Stimulated activated CD4-positive, alpha-beta T cell treated with anti-CD3 and anti-CD28 coated beads, TNF-alpha, amount 100 ng/mL, for 1 hour (primary cell): ENCODE measurements around the gene RNF227.

Source experiments
- DNase-seq, 3 donors: peaks; one replicate each; pipeline ENCODE4 v3.0.0-alpha.2; 2020; ENCODE audit warnings: low read depth in 3 of 3, low spot score in 1 of 3

Gene RNF227

GRCh38 chr17:7889166-7889955 lies 26.7 kb downstream of the RNF227 start:
- DNase-seq = no peak

- DNase-seq = peak in 1 of 3 donors; percentile 50
Observed at GRCh38 chr17:7888184-7888920, 27.7 kb downstream of the RNF227 start, which contains the start of gene CHD3. CHD3 (plus strand) TSS chr17:7888789; CDS start chr17:7889001, 212 bp downstream.

GRCh38 chr17:7887482-7888183 lies 28.5 kb downstream of the RNF227 start:
- DNase-seq = peak; percentile 72 to 80 (median 79)

- DNase-seq = no peak
Observed at GRCh38 chr17:7887038-7887481, 29.0 kb downstream of the RNF227 start.

- peak in 2 of 3 donors; percentile 30 to 34 for DNase-seq
Observed at GRCh38 chr17:7886227-7887037, 29.7 kb downstream of the RNF227 start.

- peak in 1 of 3 donors; percentile 32 for DNase-seq
Observed at GRCh38 chr17:7885367-7886226, 30.5 kb downstream of the RNF227 start.

GRCh38 chr17:7884581-7885366 lies 31.3 kb downstream of the RNF227 start:
- DNase-seq = peak in 1 of 3 donors; percentile 32

- no peak for DNase-seq
Observed at GRCh38 chr17:7883781-7884386, 32.2 kb downstream of the RNF227 start.

GRCh38 chr17:7882629-7883028 lies 33.5 kb downstream of the RNF227 start:
- DNase-seq = no peak

GRCh38 chr17:7882068-7882467 lies 34.0 kb downstream of the RNF227 start:
- no peak for DNase-seq

GRCh38 chr17:7881276-7882054 lies 34.6 kb downstream of the RNF227 start:
- no peak for DNase-seq

- no peak for DNase-seq
Observed at GRCh38 chr17:7880076-7880868, 35.8 kb downstream of the RNF227 start.

GRCh38 chr17:7878234-7878633 lies 37.9 kb downstream of the RNF227 start:
- DNase-seq = no peak

- DNase-seq = no peak
Observed at GRCh38 chr17:7875804-7876370, 40.2 kb downstream of the RNF227 start.

GRCh38 chr17:7873051-7873450 lies 43.0 kb downstream of the RNF227 start:
- no peak for DNase-seq

GRCh38 chr17:7867881-7868329 lies 48.2 kb downstream of the RNF227 start:
- no peak for DNase-seq
